Adrenal gland (tissue), 5 donors: ENCODE measurements around the gene IL9.

Experiments
- CTCF ChIP-seq, 6 experiments: fragments of 450-650 bp in 4 of 6; fragments of 200-600 bp in 2 of 6; sonication (generic) in 1 of 6; IDR thresholded peaks; 1 replicate in 5 of 6; 2 replicates in 1 of 6; pipeline versions ENCODE4 v1.5.1 to v1.8.0; 2016 to 2021; ENCODE audit warnings: antibody characterized with exemption in 6 of 6, mild to moderate bottlenecking in 2 of 6, moderate library complexity in 1 of 6
- POLR2A ChIP-seq, 2 donors: fragments of 450-650 bp; IDR thresholded peaks; one replicate each; pipeline ENCODE4 v1.6.1; 2017; ENCODE audit warnings: antibody characterized with exemption in 2 of 2, mild to moderate bottlenecking in 2 of 2, moderate library complexity in 1 of 2
- donor health status: DM: no; HTN: no; CAD: no.

- TF ChIP-seq CTCF (IDR thresholded peaks at IDR 0.05) (no peak), POLR2A (IDR thresholded peaks at IDR 0.05) (no peak)
These were observed 44.3 kb downstream of the IL9 start for GRCh38 chr5:135851186-135851914.
